ENCODE results near the gene EXO5. TPM values are rescaled to one million over a fixed set of nuclear protein-coding genes. Genes with fewer than 3 reads are reported as not detected.
A peak's percentile ranks its signal among the peaks of the same experiment; 100 is the strongest.

The EXO5 gene
- total and polyA plus RNA-seq, 2 of the 8 experiments (the other 6 are each of a cell fraction or from before 2014, with no cell fraction given): 4.4 to 8.5 TPM

DNA sequence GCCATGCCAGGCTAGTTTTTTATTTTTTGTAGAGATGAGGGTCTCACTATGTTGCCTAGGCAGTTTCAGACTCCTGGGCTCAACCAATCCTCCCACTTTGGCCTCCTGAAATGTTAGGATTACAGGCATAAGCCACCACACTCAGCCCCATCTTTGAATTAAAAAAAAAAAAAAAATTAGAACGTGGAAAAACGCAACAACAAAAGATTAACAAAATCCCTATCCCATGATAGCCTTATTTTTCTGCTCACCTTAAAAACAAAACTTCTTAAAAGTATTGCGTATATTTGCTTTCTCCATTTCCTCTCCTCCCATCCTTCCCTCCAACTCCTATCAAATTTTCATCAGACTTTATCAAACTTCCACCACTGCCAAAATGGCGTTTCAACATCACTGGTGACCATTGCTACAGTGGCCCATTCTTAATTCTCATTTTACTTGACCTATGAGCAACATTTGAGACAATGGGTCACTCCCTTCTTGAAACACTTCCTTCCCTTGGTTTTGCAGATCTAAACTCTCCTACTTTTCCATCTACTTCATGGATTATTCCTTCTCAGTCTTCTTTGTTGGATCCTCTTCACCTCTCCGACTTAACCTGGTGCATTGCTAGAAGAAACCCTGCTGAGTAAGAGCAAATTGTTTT is 22.3 kb downstream of the EXO5 start:
- H4K8ac ChIP-seq (ENCODE audit: extremely low read depth, insufficient read depth, low read length): peak overlapping the region; percentile 35; the same call in 1 of the 2 replicates
- peak overlapping the region; percentile 79 to 82 for H3K4me2 ChIP-seq (ENCODE audit: insufficient read depth in 1 of 2, low read depth in 2 of 2, low read length in 2 of 2)
- no peaks in the 10 kb centered on the region for H3K27me3 ChIP-seq (replicated peaks in 1 of 4; ENCODE audit: control insufficient read depth in 3 of 4, extremely low read depth in 1 of 4, insufficient read depth in 3 of 4, low read length in 3 of 4)
- peak overlapping the region; percentile 12 for H4K5ac ChIP-seq (ENCODE audit: insufficient read length, low read depth, low read length)
- H3K4me1 ChIP-seq (replicated peaks in 1 of 4; ENCODE audit: control insufficient read depth in 3 of 4, insufficient read depth in 4 of 4, low read length in 3 of 4): no peaks in the 10 kb centered on the region
- 0 out of 4 replicates have a peak, but pooled peaks cover 0 to 2% of the 10 kb centered on the region in 2 experiments for H3K79me2 ChIP-seq (ENCODE audit: control insufficient read depth in 1 of 2, insufficient read depth in 2 of 2, low read length in 2 of 2)
- H2BK12ac ChIP-seq (ENCODE audit: low read depth, low read length): no peak overlapping the region
- H3K9me3 ChIP-seq (ENCODE audit: insufficient read depth in 2 of 2, low read depth in 1 of 2, low read length in 1 of 2): 0 out of 4 replicates have a peak, but pooled peaks cover 0 to 2% of the 10 kb centered on the region in 2 experiments
- H2BK20ac ChIP-seq (ENCODE audit: low read length): no peak overlapping the region
- H3K56ac ChIP-seq (replicated peaks; ENCODE audit: insufficient read length, low read depth, low read length): peak overlapping the region; percentile 26
- H4K20me1 ChIP-seq (replicated peaks in 1 of 2; ENCODE audit: control insufficient read depth in 1 of 2, insufficient read depth in 2 of 2, low read length in 2 of 2): no peaks in the 10 kb centered on the region
- H3K18ac ChIP-seq (ENCODE audit: extremely low read depth, low read length): peak overlapping the region; percentile 65; the same call in 1 of the 2 replicates
- H3K14ac ChIP-seq (ENCODE audit: insufficient read length): no peak overlapping the region
- peak overlapping the region; percentile 71 to 79 (median 76) for H3K9ac ChIP-seq (replicated peaks in 1 of 4; ENCODE audit: extremely low read depth in 1 of 4, low read depth in 3 of 4, low read length in 3 of 4)
- no peak overlapping the region for H3K23ac ChIP-seq (ENCODE audit: insufficient read length)
- no peak for TF ChIP-seq TCF12 (IDR thresholded peaks at IDR 0.05; ENCODE audit: low read depth, low read length)
- TF ChIP-seq YY1 (IDR thresholded peaks at IDR 0.05; ENCODE audit: low read depth, low read length): peak; percentile 70
- TF ChIP-seq TAF7 (optimal IDR thresholded peaks at IDR 0.05; ENCODE audit: borderline replicate concordance, low read depth, low read length): peak; percentile 23
- no peak for TF ChIP-seq BCL11A (IDR thresholded peaks at IDR 0.05; ENCODE audit: low read depth in 2 of 2, low read length in 2 of 2)
- no peak for TF ChIP-seq USF2 (IDR thresholded peaks at IDR 0.05; ENCODE audit: low read length)
- TF ChIP-seq NRF1 (IDR thresholded peaks at IDR 0.05; ENCODE audit: low read depth, low read length): no peak
- no peak overlapping the region for H2BK120ac ChIP-seq (replicated peaks; ENCODE audit: low read depth, low read length)
- H3K23me2 ChIP-seq (ENCODE audit: low read depth, low read length): peaks cover 11% of the 10 kb centered on the region
- H3K36me3 ChIP-seq (ENCODE audit: control insufficient read depth in 2 of 4, insufficient read depth in 4 of 4, low read length in 3 of 4): no peaks in the 10 kb centered on the region
- peak overlapping the region; percentile 50 for H2BK5ac ChIP-seq (ENCODE audit: low read depth, low read length)
- DNase-seq (ENCODE audit: low read depth in 1 of 2, low spot score in 2 of 2) (no peak), FAIRE-seq (no peak)
- H3K4ac ChIP-seq (replicated peaks; ENCODE audit: insufficient read length, low read depth, low read length): no peak overlapping the region
- no peak overlapping the region for H2AK5ac ChIP-seq (ENCODE audit: low read depth, low read length)
- peak overlapping the region; percentile 44 for H4K91ac ChIP-seq (replicated peaks; ENCODE audit: insufficient read length, low read length)
- H2AFZ ChIP-seq (ENCODE audit: low read length): peak overlapping the region; percentile 96
- H3K79me1 ChIP-seq (ENCODE audit: low read depth, low read length): no peaks in the 10 kb centered on the region
- 56% methylated on average over 5 of the region's 5 CpGs; no CpG with 5 or more reads in 1 of the 2 experiments for WGBS, 2 experiments (ENCODE audit: extremely low coverage in 1 of 2, insufficient coverage in 1 of 2, insufficient read length in 1 of 2, insufficient replicate concordance in 2 of 2, low coverage in 1 of 2, low lambda C conversion rate in 2 of 2, missing lambda C conversion rate in 1 of 2)
- H3K27ac ChIP-seq (ENCODE audit: low read depth, low read length): peak overlapping the region; percentile 78
- POLR2A ChIA-PET (ENCODE audit: partially characterized antibody): interaction anchor here (0.9 to 1.9 kb wide), 6 partner anchors 13 to 80 kb away, joined by 3 to 6 read pairs (median 4); partner anchors contain the start of genes EXO5, ZFP69 and ZFP69B
- CTCF ChIA-PET (ENCODE audit: partially characterized antibody): no interaction called here
- H3K4me3 ChIP-seq (ENCODE audit: extremely low read depth in 1 of 4, insufficient read depth in 2 of 4, low read depth in 3 of 4, low read length in 4 of 4): peak overlapping the region; percentile 83 to 92 (median 88)
- no peak overlapping the region for H2BK15ac ChIP-seq (ENCODE audit: low read length)
